Measurements from ENCODE around the gene STX19. TPM values are rescaled to one million over a fixed set of nuclear protein-coding genes. Genes with fewer than 3 reads are reported as not detected.

Gene STX19, protein sequence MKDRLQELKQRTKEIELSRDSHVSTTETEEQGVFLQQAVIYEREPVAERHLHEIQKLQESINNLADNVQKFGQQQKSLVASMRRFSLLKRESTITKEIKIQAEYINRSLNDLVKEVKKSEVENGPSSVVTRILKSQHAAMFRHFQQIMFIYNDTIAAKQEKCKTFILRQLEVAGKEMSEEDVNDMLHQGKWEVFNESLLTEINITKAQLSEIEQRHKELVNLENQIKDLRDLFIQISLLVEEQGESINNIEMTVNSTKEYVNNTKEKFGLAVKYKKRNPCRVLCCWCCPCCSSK
- total RNA-seq (under 1 TPM in 1 of 2 experiments, not detected in 1; 0.39 TPM), polyA plus RNA-seq (under 1 TPM in 1 of 2 donors, not detected in 1; 0.39 TPM)

GRCh38 chr3:94028093-94028837 lies at the start of gene STX19:
Gene STX19, minus strand, starts transcription at chr3:94028597. Its CDS starts 13,328 bp downstream, at chr3:94015269.
- ChIA-PET POLR2A (ENCODE audit: partially characterized antibody) (no interaction called here), CTCF (ENCODE audit: partially characterized antibody) (interaction anchor here (1.7 kb wide), 1 partner anchor 41 kb away, joined by 6 read pairs; no protein-coding TSS in a partner anchor)
- Mint-ChIP-seq H3K27me3 (no peaks in the 10 kb centered on the region), H3K27ac (no peak within 1 kb of the TSS), H3K36me3 (peaks cover 1 to 9% of the 10 kb centered on the region in 2 donors), H3K4me3 (no peak within 1 kb of the TSS), H3K9me3 (peaks cover 0 to 2% (median 0%) of the 10 kb centered on the region in 8 donors), H3K4me1 (no peaks in the 10 kb centered on the region)
- no peak within 1 kb of the TSS for H3K27ac ChIP-seq (ENCODE audit: low read depth, low read length)
- H3K9me3 ChIP-seq (ENCODE audit: control insufficient read depth in 1 of 2, low read length in 2 of 2), result no peaks in the 10 kb centered on the region
- H3K36me3 ChIP-seq (ENCODE audit: insufficient read depth, low read length), result no peaks in the 10 kb centered on the region
- no peaks in the 10 kb centered on the region for H3K27me3 ChIP-seq (ENCODE audit: insufficient read depth, low read length)
- intact Hi-C loops (cut with micrococcal nuclease), result no loop called here
- DNase-seq, result no peak
- H3K4me3 ChIP-seq (ENCODE audit: low read length in 2 of 2), result no peak within 1 kb of the TSS
- no peaks in the 10 kb centered on the region for H3K4me1 ChIP-seq (ENCODE audit: insufficient read depth, low read length)

DNA sequence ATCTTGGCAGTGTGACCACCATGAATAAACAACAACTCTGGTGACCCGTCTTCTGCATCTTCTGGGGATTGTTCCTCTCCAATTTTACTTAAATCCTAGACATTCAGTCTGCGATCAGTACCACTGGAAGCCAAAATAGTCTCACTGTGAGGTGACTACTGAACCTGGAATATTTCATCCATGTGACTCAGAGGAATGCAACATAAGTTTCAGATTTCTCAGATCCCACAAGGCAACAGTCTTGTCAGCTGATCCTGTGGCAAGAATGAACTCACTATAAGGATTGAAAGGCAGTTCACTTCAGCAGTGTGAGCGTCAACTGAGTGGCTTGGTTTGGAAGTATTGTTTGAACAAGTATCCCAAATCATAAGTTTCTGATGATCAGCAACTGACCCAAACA lies 47.7 kb upstream of the STX19 start:
- no peaks in the 10 kb centered on the region for H3K9me3 Mint-ChIP-seq
- H3K36me3 Mint-ChIP-seq, result peaks cover 57 to 64% of the 10 kb centered on the region in 2 donors
- H3K27ac ChIP-seq (ENCODE audit: low read depth, low read length), result no peak overlapping the region
- CTCF ChIA-PET (ENCODE audit: partially characterized antibody), result interaction anchor here (1.0 kb wide), 1 partner anchor 13 kb away, joined by 4 read pairs; the partner anchor contains the start of genes DHFR2 and NSUN3
- intact Hi-C loops (cut with micrococcal nuclease), result no loop called here
- H3K27me3 Mint-ChIP-seq, result no peaks in the 10 kb centered on the region
- POLR2A ChIA-PET (ENCODE audit: partially characterized antibody), result no interaction called here
- no peak overlapping the region for H3K4me3 Mint-ChIP-seq
- H3K27me3 ChIP-seq (ENCODE audit: insufficient read depth, low read length), result no peaks in the 10 kb centered on the region
- peaks cover 45 to 88% (median 53%) of the 10 kb centered on the region in 4 donors for H3K4me1 Mint-ChIP-seq
- H3K4me3 ChIP-seq (ENCODE audit: low read length in 2 of 2), result no peak overlapping the region
- H3K9me3 ChIP-seq (ENCODE audit: control insufficient read depth in 1 of 2, low read length in 2 of 2), result no peaks in the 10 kb centered on the region
- peaks cover 5% of the 10 kb centered on the region for H3K36me3 ChIP-seq (ENCODE audit: insufficient read depth, low read length)
- no peak overlapping the region for H3K27ac Mint-ChIP-seq
- no peak for DNase-seq
- H3K4me1 ChIP-seq (ENCODE audit: insufficient read depth, low read length), result peaks cover 21% of the 10 kb centered on the region

DNA sequence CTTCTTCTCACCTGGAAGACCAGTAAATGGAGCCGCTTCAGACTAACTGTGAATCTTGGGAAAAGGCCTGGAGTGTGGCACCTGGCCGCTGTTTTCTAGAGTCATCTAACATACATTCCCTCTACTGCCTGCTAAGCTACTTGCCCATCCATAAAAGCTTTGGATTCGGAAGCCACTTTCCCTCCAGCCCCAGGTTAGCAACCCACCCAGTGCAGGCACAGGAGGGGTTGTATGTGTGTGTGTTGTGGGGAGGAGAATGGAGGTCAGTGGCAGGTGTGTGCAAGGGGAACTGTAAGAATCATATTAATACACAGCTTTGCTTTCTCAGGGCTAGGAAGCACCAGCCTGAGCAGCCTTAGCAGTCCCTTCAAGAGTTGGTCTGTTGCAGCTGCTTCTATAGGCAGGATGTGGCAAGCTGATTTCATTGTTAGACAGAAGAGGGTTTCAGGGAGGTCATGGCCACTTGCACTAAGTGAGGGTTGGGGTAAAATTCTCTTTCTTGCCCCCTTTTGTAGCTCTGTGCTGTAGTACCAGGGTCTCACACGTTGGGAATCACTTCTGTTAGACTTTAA lies 43.4 kb upstream of the STX19 start:
- Histone ChIP-seq H3K27me3 (ENCODE audit: insufficient read depth, low read length) (no peaks in the 10 kb centered on the region), H3K4me3 (ENCODE audit: low read length in 2 of 2) (no peak overlapping the region), H3K27ac (ENCODE audit: low read depth, low read length) (no peak overlapping the region), H3K4me1 (ENCODE audit: insufficient read depth, low read length) (peaks cover 22% of the 10 kb centered on the region), H3K9me3 (ENCODE audit: control insufficient read depth in 1 of 2, low read length in 2 of 2) (no peaks in the 10 kb centered on the region), H3K36me3 (ENCODE audit: insufficient read depth, low read length) (peaks cover 11% of the 10 kb centered on the region)
- Mint-ChIP-seq H3K4me3 (no peak overlapping the region), H3K27ac (no peak overlapping the region), H3K9me3 (peaks cover 0 to 1% (median 0%) of the 10 kb centered on the region in 8 donors), H3K36me3 (peaks cover 53 to 62% of the 10 kb centered on the region in 2 donors), H3K27me3 (no peaks in the 10 kb centered on the region), H3K4me1 (peaks cover 23 to 70% (median 44%) of the 10 kb centered on the region in 4 donors)
- no peak for DNase-seq
- ChIA-PET CTCF (ENCODE audit: partially characterized antibody) (interaction anchor here (0.8 to 7.7 kb wide), 3 partner anchors 9 to 68 kb away, joined by 3 to 71 read pairs (median 9); partner anchors contain the start of genes DHFR2 and NSUN3), POLR2A (ENCODE audit: partially characterized antibody) (interaction anchor here (1.1 kb wide), 1 partner anchor 9 kb away, joined by 8 read pairs; the partner anchor contains the start of genes DHFR2 and NSUN3)
- intact Hi-C loops (cut with micrococcal nuclease), result no loop called here

DNA sequence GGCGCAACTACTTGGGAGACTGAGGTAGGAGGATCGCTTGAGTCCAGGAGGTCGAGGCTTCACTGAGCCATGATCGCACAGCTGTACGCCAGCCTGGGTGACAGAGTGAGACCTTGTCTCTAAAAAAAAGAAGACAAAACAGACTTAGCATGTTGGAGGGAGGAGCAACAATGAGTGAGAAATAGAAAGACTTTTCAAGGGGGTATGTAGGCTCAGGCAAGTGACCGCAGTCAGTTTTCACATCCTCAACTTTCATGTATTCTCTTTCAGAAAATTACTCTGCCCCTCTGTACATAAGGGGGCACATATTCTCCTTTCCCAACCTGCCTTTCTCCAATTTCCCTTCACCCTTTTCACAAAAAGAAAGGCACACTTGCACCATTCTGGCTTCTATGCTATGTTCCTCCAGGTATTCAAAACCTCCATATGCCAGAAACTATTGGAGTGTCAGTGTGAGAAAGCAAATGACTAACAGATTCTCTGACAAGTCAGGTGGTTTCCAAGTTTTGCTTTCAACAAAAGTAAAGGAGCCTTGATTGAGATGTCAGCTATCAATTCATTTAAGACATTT lies 42.0 kb upstream of the STX19 start:
- peaks cover 11% of the 10 kb centered on the region for H3K36me3 ChIP-seq (ENCODE audit: insufficient read depth, low read length)
- no peak for DNase-seq
- Mint-ChIP-seq H3K4me3 (no peak overlapping the region), H3K27ac (no peak overlapping the region), H3K9me3 (peaks cover 0 to 1% (median 0%) of the 10 kb centered on the region in 8 donors), H3K36me3 (peaks cover 47 to 56% of the 10 kb centered on the region in 2 donors), H3K27me3 (no peaks in the 10 kb centered on the region), H3K4me1 (peaks cover 33 to 72% (median 55%) of the 10 kb centered on the region in 4 donors)
- no peaks in the 10 kb centered on the region for H3K9me3 ChIP-seq (ENCODE audit: control insufficient read depth in 1 of 2, low read length in 2 of 2)
- CTCF ChIA-PET (ENCODE audit: partially characterized antibody), result interaction anchor here (1.0 to 7.7 kb wide), 15 partner anchors 8 to 106 kb away, joined by 3 to 71 read pairs (median 9); partner anchors contain the start of genes DHFR2 and NSUN3
- no peaks in the 10 kb centered on the region for H3K27me3 ChIP-seq (ENCODE audit: insufficient read depth, low read length)
- H3K4me1 ChIP-seq (ENCODE audit: insufficient read depth, low read length), result peaks cover 35% of the 10 kb centered on the region
- no peak overlapping the region for H3K4me3 ChIP-seq (ENCODE audit: low read length in 2 of 2)
- intact Hi-C loops (cut with micrococcal nuclease), result no loop called here
- POLR2A ChIA-PET (ENCODE audit: partially characterized antibody), result no interaction called here
- H3K27ac ChIP-seq (ENCODE audit: low read depth, low read length), result no peak overlapping the region

DNA sequence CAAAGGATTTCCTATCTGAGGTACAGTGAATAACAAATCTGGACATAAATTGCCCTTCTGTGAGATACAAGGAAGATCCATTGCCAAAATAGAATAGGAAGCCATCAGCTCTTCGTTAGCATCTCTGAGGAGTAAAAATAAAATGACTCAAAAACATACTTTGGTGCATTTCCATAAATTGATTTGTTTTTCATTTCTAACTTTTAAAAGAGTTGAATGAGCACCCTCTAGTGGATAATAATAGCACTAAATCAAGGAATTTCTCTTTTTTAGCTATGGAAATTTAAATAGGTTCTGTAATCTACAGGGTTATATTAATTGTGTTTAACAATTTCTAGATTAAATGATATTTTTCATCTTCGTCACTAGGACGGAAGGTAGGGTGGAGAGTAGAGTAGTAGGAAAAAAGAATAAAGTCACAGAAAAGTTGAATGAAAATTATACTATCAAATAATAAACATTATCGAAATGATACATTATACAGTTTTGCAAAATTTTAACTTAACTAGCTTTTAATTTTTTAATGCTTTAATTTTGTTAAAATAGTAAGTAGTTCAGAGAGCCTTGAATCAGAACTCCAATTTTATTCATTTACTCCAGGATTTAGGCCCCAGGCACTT lies 40.9 kb upstream of the STX19 start:
- H3K36me3 Mint-ChIP-seq, result peaks cover 49 to 50% of the 10 kb centered on the region in 2 donors
- intact Hi-C loops (cut with micrococcal nuclease), result loop anchor here (1.0 kb wide), 1 partner anchor 65 kb away; no protein-coding TSS in a partner anchor
- no peak overlapping the region for H3K4me3 Mint-ChIP-seq
- Histone ChIP-seq H3K27ac (ENCODE audit: low read depth, low read length) (no peak overlapping the region), H3K4me3 (ENCODE audit: low read length in 2 of 2) (no peak overlapping the region), H3K36me3 (ENCODE audit: insufficient read depth, low read length) (peaks cover 11% of the 10 kb centered on the region), H3K9me3 (ENCODE audit: control insufficient read depth in 1 of 2, low read length in 2 of 2) (no peaks in the 10 kb centered on the region), H3K27me3 (ENCODE audit: insufficient read depth, low read length) (no peaks in the 10 kb centered on the region), H3K4me1 (ENCODE audit: insufficient read depth, low read length) (peaks cover 47% of the 10 kb centered on the region)
- DNase-seq, result peak in 3 of 5 donors; percentile 13 to 34 (median 27)
- peaks cover 0 to 1% (median 0%) of the 10 kb centered on the region in 8 donors for H3K9me3 Mint-ChIP-seq
- CTCF ChIA-PET (ENCODE audit: partially characterized antibody), result interaction anchor here (0.8 to 7.7 kb wide), 20 partner anchors 9 to 105 kb away, joined by 3 to 71 read pairs (median 4); partner anchors contain the start of gene STX19
- no peaks in the 10 kb centered on the region for H3K27me3 Mint-ChIP-seq
- H3K27ac Mint-ChIP-seq, result peak overlapping the region in 3 of 7 donors; percentile 6 to 36 (median 30)
- H3K4me1 Mint-ChIP-seq, result peaks cover 38 to 73% (median 60%) of the 10 kb centered on the region in 4 donors
- POLR2A ChIA-PET (ENCODE audit: partially characterized antibody), result no interaction called here
